NCI-H2029 treated with DMSO at 0.1 percent for 48 hours (cell line): ENCODE data around the gene HLA-DMA.

Source experiments
- DNase-seq: peaks from one replicate; lab custom pipeline; 2025; lab: John Stamatoyannopoulos, UW

Gene HLA-DMA

GRCh38 chr6:32932132-32932868 lies 20.6 kb downstream of the HLA-DMA start:
- DNase-seq, result no peak

GRCh38 chr6:32931211-32931610 lies 21.7 kb downstream of the HLA-DMA start:
- no peak for DNase-seq

- DNase-seq, result no peak
Measured at GRCh38 chr6:32922083-32922482, 30.8 kb downstream of the HLA-DMA start.

DNA sequence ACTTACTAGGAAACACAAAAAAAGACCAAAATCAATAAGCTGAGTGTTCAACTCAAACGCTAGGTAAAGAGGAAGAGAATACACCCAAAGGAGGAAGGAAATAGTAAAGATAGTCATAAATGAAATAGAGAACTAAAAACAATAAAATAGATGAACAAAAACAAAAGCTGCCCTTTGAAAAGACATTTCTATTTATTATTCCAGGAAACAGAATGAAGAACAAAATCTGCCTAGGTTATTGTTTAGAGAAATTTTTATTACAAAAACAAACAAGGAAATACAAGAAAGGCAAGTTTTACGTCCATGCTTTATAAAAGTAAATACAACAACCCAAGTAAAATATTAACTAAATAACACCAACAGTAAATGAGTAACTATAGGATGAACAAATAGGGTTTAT lies 32.2 kb downstream of the HLA-DMA start:
- no peak for DNase-seq

DNA sequence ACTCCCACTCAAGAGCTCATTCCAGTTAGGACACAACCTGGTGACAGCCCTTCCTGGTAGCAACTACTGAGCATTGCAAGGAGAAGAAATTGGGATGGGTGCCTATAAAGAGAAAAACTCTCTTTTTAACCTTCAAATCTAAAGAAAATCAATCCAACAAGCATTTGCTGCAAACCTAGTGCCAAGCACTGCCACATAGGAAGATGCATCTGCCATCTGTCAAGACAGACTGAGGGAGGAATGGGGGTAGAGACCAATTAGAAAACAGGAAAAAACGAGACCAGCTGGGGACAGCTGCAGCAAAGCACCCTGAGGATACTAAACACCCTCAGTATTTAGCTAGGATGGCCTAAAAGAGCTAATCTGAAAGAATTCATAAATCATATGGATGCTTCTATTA lies 39.9 kb downstream of the HLA-DMA start:
- DNase-seq, result no peak

- DNase-seq, result no peak
Measured at GRCh38 chr6:32908897-32909296, 44.0 kb downstream of the HLA-DMA start.

DNA sequence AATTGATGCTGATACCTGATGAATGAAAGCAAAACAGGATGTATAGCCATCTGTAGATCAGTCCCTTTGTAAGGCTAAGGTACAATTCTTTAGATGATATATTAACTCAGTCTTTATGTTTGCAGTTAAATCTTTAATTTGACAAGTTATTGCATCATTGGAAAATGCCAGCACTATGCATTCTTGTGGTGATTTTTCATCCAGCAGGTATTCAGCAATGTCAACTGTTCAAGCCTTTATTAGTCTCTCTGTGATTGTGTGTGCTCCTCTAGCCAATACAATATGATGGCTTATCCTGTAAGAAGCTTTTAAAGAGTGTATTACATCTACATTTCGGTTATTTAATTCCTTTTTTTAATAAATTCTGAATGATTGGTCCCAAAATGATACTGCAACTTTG lies 46.4 kb downstream of the HLA-DMA start:
- no peak for DNase-seq

DNA sequence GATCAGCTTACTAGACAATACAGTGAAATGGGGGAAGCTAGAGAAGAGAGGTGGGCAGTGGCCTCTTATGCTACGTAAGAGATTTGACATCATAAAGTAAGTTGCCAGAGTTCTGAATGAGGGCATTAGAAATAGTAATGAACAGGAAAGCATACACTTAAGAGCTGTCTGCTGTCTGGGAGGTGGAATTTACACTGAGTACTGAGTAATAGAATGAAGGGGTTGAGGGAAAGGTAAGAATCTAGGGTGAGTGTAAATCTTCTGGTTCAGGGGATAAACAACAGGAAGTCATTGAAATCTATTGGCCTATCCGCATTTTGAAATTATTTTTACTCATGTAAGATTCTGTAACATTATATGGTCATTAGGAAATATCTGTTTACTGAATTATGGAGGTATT lies 47.8 kb downstream of the HLA-DMA start:
- DNase-seq, result no peak

DNA sequence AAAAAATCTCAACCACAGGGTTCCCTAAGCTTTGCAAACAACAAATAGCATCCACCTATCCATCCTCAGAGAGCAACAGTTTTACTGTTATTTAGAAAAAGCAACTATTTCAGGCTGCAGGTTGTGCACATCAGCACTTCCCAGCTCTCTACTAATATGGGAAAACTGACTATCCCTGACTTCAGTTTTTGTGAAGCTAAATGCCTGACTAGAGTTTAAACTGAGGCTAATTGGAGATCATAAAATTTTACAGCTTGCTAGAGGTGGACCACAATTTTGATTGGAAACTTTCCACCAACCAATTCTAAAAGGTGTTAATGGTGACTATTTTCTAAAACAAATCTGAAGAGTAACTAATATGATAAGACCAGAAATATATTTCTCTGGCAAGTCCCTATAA lies 48.9 kb downstream of the HLA-DMA start:
- no peak for DNase-seq
